HG02763 (cell line): ENCODE measurements around the gene MYRIP.
"Not testable (repeated sequence)": the region's sequence is repeated elsewhere in the genome, so short reads cannot be mapped to it uniquely, and the experiment has no call there.

Experiments
- ATAC-seq: cut with Tn5 transposase; IDR thresholded peaks from one replicate; pipeline ENCODE4 v1.9.1; 2021; ENCODE audit warnings: mild to moderate bottlenecking, moderate library complexity; ENCODE audit not compliant: unreplicated experiment

MYRIP gene

GRCh38 chr3:39805650-39806049, 3.8 kb upstream of the MYRIP start:
- no peak for ATAC-seq

GRCh38 chr3:39806820-39807219, 2.6 kb upstream of the MYRIP start:
- ATAC-seq, result no peak

- ATAC-seq, result no peak
Measured at GRCh38 chr3:39808467-39809180, 785 bp upstream of the MYRIP start.

DNA sequence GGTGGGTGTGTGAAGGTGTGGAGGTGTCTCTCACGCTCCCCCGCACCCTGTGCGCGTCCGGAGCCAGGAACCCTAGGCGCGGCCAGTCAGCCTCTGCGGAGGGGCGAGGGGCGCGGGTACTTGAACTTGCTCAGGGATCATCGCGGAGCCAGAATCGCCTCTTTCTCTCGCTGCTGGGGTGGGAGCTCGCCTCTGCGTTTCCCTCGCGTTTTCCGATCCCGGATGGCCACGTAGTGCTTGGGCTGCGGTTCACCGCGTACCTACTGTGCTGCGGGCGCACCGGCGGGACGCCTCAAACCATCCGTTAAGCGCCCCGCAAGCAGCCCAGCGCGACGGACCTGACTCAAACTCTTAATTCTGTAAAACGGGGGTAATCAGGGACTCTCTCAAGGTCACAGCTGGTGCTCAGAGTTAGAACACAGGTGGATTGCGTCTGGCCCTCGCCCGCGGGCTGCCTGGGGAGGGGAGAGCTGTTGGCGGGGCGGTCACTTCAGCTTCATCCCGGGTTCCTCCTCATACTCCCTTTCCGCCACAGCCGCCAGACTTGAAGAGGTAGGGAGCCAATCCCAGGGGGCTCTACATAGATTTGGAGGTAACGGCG, 686 bp downstream of the MYRIP start:
- no peak for ATAC-seq

- no peak for ATAC-seq
Measured at GRCh38 chr3:39810647-39811161, 1.3 kb downstream of the MYRIP start.

DNA sequence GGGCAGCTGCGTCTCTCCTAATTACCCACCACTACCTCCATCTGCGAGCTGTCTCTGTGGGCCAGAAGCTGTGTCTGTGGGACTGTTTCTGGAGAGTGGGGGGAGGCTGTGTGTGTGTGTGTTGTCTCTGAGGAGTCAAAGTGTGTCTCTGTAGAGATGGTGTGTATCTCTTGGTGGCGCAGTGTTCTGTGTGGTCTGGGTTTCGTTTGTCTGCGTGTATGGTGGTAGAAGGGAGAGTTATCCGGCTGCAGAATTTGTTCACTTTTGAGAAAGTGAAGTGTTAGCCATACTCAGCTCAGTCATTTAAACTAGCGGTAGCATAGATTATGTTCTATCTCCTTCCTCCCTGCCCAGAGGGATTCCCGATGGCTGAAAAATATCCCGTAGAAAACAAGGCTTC, 2.2 kb downstream of the MYRIP start:
- ATAC-seq, result no peak

DNA sequence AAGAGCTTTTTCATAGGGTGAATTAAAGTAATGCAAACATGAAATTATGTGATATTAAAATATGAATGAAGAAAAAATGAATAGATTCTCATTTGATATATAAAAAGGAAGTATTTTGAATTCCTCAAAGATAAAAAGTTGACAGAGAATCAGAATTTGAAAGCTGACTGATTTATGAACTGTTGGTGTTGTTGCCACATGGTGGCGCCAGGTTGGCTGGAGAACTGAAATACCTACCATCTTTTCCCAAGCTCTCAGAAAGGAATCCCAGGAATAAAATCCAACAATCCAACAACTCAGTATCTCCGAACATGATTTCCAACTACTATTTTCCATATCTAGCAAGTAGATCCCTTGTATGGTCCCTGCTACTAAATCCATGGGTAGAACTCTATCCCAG, 3.1 kb downstream of the MYRIP start:
- ATAC-seq, result no peak

GRCh38 chr3:39814007-39814406, 4.6 kb downstream of the MYRIP start:
- no peak for ATAC-seq

GRCh38 chr3:39819899-39820298, 10.5 kb downstream of the MYRIP start:
- no peak for ATAC-seq

DNA sequence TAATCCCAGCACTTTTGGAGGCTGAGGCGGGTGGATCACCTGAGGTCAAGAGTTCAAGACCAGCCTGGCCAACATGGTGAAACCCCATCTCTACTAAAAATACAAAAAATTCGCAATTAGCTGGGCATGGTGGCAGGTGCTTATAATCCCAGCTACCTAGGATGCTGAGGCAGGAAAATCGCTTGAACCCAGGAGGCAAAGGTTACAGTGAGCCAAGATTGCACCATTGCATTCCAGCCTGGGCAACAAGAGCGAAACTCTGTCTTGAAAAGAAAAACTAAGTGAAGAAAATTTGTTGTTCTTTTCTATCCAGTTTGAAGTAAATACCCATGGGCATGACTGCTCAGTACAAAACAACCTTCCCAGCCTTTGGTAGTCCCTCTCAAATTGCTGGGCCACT, 24.4 kb downstream of the MYRIP start:
- not testable (repeated sequence) for ATAC-seq

DNA sequence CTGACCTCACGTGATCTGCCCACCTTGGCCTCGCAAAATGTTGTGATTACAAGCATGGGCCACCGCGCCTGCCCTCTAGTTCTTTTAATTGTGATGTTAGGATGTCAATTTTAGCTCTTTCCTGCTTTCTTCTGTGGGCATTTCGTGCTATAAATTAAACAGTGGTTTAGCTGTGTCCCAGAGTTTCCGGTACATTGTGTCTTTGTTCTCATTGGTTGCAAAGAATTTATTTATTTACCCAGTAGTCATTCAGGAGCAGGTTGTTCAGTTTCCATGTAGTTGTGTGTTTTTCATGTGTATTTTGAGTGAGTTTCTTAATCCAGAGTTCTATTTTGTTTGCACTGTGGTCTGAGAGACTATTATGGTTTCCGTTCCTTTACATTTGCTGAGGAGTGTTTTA, 30.1 kb downstream of the MYRIP start:
- ATAC-seq, result no peak

- ATAC-seq, result no peak
Measured at GRCh38 chr3:39843440-39843839, 34.0 kb downstream of the MYRIP start.

DNA sequence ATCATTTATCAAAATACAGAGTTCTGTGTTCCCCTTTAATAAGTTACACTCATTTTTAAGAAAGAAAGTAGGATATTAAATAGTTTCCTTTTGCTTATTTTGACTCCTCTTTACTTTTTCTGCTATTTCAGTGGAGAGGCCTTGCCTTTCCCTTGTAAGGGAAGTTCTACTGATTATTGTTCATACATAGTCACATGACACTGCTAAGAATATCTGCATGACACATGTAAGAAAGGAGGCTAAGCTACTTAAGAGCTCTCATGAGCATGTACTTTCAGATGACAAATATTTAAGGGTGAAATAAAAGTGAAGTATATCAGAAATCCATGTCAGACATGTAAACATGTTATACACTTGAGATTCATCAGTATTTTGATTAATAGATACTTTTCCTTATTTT, 39.0 kb downstream of the MYRIP start:
- no peak for ATAC-seq

- no peak for ATAC-seq
Measured at GRCh38 chr3:39849992-39850715, 40.7 kb downstream of the MYRIP start.

GRCh38 chr3:39850716-39851032, 41.3 kb downstream of the MYRIP start:
- ATAC-seq, result no peak

DNA sequence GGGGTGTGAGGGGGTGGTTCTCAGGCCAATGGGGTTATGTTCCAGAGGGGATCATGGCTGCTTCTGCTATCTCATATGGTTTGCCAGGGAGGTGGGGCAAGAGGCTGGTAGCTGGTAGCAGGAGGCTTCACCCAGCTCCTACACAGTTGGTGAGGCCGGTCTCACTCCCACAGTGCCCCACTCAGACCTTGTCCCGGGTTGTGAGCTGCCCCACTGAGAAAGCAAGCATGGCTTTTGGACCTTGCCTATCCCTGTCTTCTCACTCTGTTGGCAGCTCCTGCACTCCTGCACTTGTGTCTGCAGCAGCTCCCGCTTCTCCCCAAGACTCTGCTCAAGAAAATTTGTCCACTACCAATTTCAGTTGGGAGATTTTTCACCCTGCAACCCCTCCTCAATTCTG, 46.1 kb downstream of the MYRIP start:
- no peak for ATAC-seq

GRCh38 chr3:39869890-39870289, 60.5 kb downstream of the MYRIP start:
- ATAC-seq, result no peak

GRCh38 chr3:39870706-39871105, 61.3 kb downstream of the MYRIP start:
- ATAC-seq, result no peak

GRCh38 chr3:39879581-39879980, 70.2 kb downstream of the MYRIP start:
- no peak for ATAC-seq

- ATAC-seq, result no peak
Measured at GRCh38 chr3:39882111-39882510, 72.7 kb downstream of the MYRIP start.

DNA sequence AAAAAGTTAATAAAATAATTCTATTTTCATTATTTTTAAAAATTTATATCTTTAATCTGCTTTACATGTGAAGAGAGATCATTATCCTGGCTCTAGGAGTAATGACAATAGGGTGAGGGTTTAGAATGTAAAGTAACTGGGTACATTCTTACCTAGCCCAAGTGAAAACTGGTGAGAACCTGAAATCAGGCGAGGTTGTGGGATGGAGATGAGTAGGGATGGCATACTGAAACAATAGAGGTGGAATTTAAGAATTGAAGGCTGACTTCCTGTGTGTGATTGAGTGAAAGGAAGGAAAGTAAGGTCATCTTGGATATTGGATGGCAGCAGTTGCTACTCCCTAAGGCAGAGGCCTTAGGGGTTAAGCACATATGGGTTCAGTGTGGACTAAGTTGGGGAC, 82.7 kb downstream of the MYRIP start:
- ATAC-seq, result no peak

DNA sequence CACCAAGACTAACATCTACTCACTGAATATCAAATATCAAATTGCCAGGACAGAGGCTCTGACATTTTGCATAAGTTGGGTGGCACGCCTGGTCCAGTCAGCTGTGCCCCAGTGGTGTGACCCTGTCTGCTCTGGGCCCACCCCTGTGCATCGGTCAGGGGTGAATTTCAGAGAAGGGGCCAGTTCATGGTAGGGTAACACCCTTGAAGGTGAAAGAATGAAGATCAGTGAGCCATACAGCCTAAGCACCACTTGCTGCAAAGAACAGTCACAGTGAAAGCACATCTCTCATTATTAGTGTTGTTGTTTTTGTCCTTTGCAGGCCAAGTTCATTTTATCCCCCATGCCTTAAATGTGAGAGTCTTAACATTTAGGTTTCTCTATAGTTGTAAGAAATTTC, 86.8 kb downstream of the MYRIP start:
- no peak for ATAC-seq
